ENCODE data around the gene SPTB. TPM values are rescaled to one million over a fixed set of nuclear protein-coding genes. Genes with fewer than 3 reads are reported as not detected.

SPTB gene
- total RNA-seq, 1 experiment from 2014 or later, result 0.43 TPM

GRCh38 chr14:64795921-64796320, 83.8 kb downstream of the SPTB start:
- TF ChIP-seq EZH2 (IDR thresholded peaks at IDR 0.05; ENCODE audit: borderline replicate concordance, low read depth, low read length, poor library complexity, severe bottlenecking), result no peak
- no peak for TF ChIP-seq CTCF (conservative IDR thresholded peaks at IDR 0.05; ENCODE audit: low read depth, low read length)
- ChIA-PET POLR2A (ENCODE audit: low non-redundant PET) (interaction anchor here (0.6 kb wide), 1 partner anchor 1902 kb away, joined by 3 read pairs; no protein-coding TSS in a partner anchor), CTCF (no interaction called here)
- Histone ChIP-seq H3K36me3 (ENCODE audit: insufficient read depth, low read length, poor library complexity, severe bottlenecking) (no peaks in the 10 kb centered on the region), H3K27me3 (replicated peaks; ENCODE audit: insufficient read depth, low read depth, low read length, poor library complexity) (no peaks in the 10 kb centered on the region), H3K4me3 (ENCODE audit: low read depth, low read length, poor library complexity, severe bottlenecking) (no peak overlapping the region), H3K9me3 (ENCODE audit: low read depth, low read length, poor library complexity, severe bottlenecking) (no peaks in the 10 kb centered on the region), H3K4me1 (ENCODE audit: insufficient read depth, low read length, poor library complexity, severe bottlenecking) (no peaks in the 10 kb centered on the region), H3K27ac (ENCODE audit: low read depth, low read length, poor library complexity, severe bottlenecking) (no peak overlapping the region)
- DNase-seq (ENCODE audit: low spot score), result no peak
- no TSS peak for BruUV-seq (replicated peaks)
- intact Hi-C loops (cut with micrococcal nuclease; ENCODE audit: unreplicated experiment), result no loop called here

GRCh38 chr14:64795211-64795610, 84.5 kb downstream of the SPTB start:
- intact Hi-C loops (cut with micrococcal nuclease; ENCODE audit: unreplicated experiment), result no loop called here
- ChIA-PET CTCF (no interaction called here), POLR2A (ENCODE audit: low non-redundant PET) (interaction anchor here (0.6 kb wide), 1 partner anchor 1347 kb away, joined by 4 read pairs; no protein-coding TSS in a partner anchor)
- no peaks in the 10 kb centered on the region for H3K9me3 ChIP-seq (ENCODE audit: low read depth, low read length, poor library complexity, severe bottlenecking)
- H3K27me3 ChIP-seq (replicated peaks; ENCODE audit: insufficient read depth, low read depth, low read length, poor library complexity), result no peaks in the 10 kb centered on the region
- H3K4me1 ChIP-seq (ENCODE audit: insufficient read depth, low read length, poor library complexity, severe bottlenecking), result no peaks in the 10 kb centered on the region
- TF ChIP-seq CTCF (conservative IDR thresholded peaks at IDR 0.05; ENCODE audit: low read depth, low read length) (no peak), EZH2 (IDR thresholded peaks at IDR 0.05; ENCODE audit: borderline replicate concordance, low read depth, low read length, poor library complexity, severe bottlenecking) (no peak)
- H3K36me3 ChIP-seq (ENCODE audit: insufficient read depth, low read length, poor library complexity, severe bottlenecking), result no peaks in the 10 kb centered on the region
- DNase-seq (ENCODE audit: low spot score), result no peak
- BruUV-seq (replicated peaks), result no TSS peak
- H3K4me3 ChIP-seq (ENCODE audit: low read depth, low read length, poor library complexity, severe bottlenecking), result no peak overlapping the region
- H3K27ac ChIP-seq (ENCODE audit: low read depth, low read length, poor library complexity, severe bottlenecking), result no peak overlapping the region

GRCh38 chr14:64792871-64793560, 86.7 kb downstream of the SPTB start:
- no peak for DNase-seq (ENCODE audit: low spot score)
- ChIA-PET CTCF (no interaction called here), POLR2A (ENCODE audit: low non-redundant PET) (no interaction called here)
- intact Hi-C loops (cut with micrococcal nuclease; ENCODE audit: unreplicated experiment), result no loop called here
- H3K36me3 ChIP-seq (ENCODE audit: insufficient read depth, low read length, poor library complexity, severe bottlenecking), result no peaks in the 10 kb centered on the region
- no peaks in the 10 kb centered on the region for H3K4me1 ChIP-seq (ENCODE audit: insufficient read depth, low read length, poor library complexity, severe bottlenecking)
- BruUV-seq (replicated peaks), result no TSS peak
- H3K27ac ChIP-seq (ENCODE audit: low read depth, low read length, poor library complexity, severe bottlenecking), result no peak overlapping the region
- no peaks in the 10 kb centered on the region for H3K27me3 ChIP-seq (replicated peaks; ENCODE audit: insufficient read depth, low read depth, low read length, poor library complexity)
- no peaks in the 10 kb centered on the region for H3K9me3 ChIP-seq (ENCODE audit: low read depth, low read length, poor library complexity, severe bottlenecking)
- no peak overlapping the region for H3K4me3 ChIP-seq (ENCODE audit: low read depth, low read length, poor library complexity, severe bottlenecking)
- TF ChIP-seq EZH2 (IDR thresholded peaks at IDR 0.05; ENCODE audit: borderline replicate concordance, low read depth, low read length, poor library complexity, severe bottlenecking) (no peak), CTCF (conservative IDR thresholded peaks at IDR 0.05; ENCODE audit: low read depth, low read length) (no peak)
